Astrocyte (in vitro differentiated cells and primary cell): Measurements from ENCODE around the gene CHN1.

Experiments
- EZH2 ChIP-seq: IDR thresholded peaks from 2 replicates; pipeline ENCODE4 v1.6.1; 2012; ENCODE audit warnings: mild to moderate bottlenecking, low read length, inconsistent platforms; ENCODE audit not compliant: insufficient read depth
- TF ChIP-seq, protein P1 (sequence below): IDR thresholded peaks from 2 replicates; pipeline ENCODE4 v1.5.1; 2011; ENCODE audit warnings: low read depth, mild to moderate bottlenecking, inconsistent platforms, low read length, moderate library complexity; ENCODE audit not compliant: insufficient read depth

DNA sequence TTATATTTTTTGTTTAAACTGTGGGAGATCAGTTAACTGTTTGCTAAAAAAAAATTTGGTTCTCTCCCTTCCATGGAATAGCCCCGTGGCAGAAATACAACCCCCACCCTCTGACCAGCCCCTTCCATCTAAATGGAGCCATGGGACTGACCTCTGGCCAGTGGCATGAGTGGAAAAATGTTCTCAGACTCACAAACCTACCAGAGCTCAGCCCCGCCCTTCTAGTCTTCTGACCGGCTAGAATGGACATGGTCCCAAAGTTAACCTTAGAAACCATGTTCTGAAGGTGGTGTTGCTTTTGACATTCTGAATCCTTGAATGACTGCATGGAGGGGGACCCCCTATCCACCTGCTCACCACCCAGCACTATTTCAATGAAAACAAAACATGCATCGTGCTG, 239.6 kb downstream of the CHN1 start:
- TF ChIP-seq, protein P1, sequence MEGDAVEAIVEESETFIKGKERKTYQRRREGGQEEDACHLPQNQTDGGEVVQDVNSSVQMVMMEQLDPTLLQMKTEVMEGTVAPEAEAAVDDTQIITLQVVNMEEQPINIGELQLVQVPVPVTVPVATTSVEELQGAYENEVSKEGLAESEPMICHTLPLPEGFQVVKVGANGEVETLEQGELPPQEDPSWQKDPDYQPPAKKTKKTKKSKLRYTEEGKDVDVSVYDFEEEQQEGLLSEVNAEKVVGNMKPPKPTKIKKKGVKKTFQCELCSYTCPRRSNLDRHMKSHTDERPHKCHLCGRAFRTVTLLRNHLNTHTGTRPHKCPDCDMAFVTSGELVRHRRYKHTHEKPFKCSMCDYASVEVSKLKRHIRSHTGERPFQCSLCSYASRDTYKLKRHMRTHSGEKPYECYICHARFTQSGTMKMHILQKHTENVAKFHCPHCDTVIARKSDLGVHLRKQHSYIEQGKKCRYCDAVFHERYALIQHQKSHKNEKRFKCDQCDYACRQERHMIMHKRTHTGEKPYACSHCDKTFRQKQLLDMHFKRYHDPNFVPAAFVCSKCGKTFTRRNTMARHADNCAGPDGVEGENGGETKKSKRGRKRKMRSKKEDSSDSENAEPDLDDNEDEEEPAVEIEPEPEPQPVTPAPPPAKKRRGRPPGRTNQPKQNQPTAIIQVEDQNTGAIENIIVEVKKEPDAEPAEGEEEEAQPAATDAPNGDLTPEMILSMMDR: no peak
- TF ChIP-seq EZH2: no peak
